Nephron (organoid): ENCODE data around the gene TMEM132A.

Experiments used
- H3K27ac Mint-ChIP-seq, 3 experiments: 2 replicates each; pipeline ENCODE4 v1.8.0; 2020; ENCODE audit warnings: mixed read lengths in 3 of 3, mild to moderate bottlenecking in 2 of 3, moderate library complexity in 1 of 3
- H3K27me3 Mint-ChIP-seq: 2 replicates; pipeline ENCODE4 v1.8.0; 2021; ENCODE audit warnings: low read depth, mild to moderate bottlenecking, moderate library complexity, mixed read lengths
- H3K36me3 Mint-ChIP-seq: 2 replicates; pipeline ENCODE4 v1.8.0; 2020; ENCODE audit warnings: low read depth, mixed read lengths
- H3K4me1 Mint-ChIP-seq: 2 replicates; pipeline ENCODE4 v1.8.0; 2020; ENCODE audit warnings: mixed read lengths
- H3K4me3 Mint-ChIP-seq, 3 experiments: 2 replicates each; pipeline ENCODE4 v1.8.0; 2020; ENCODE audit warnings: mild to moderate bottlenecking in 3 of 3, mixed read lengths in 3 of 3, moderate library complexity in 2 of 3
- H3K9me3 Mint-ChIP-seq: 2 replicates; pipeline ENCODE4 v1.8.0; 2020; ENCODE audit warnings: mixed read lengths
- TF ChIP-seq, protein P1 (sequence below), 3 experiments: fragments of 200-600 bp; sonication (generic); IDR thresholded peaks; one replicate each; pipeline ENCODE4 v1.5.0; 2021; ENCODE audit warnings: antibody characterized with exemption in 3 of 3; ENCODE audit not compliant: unreplicated experiment in 3 of 3

The TMEM132A gene

GRCh38 chr11:60947700-60948099 is 23.4 kb downstream of the TMEM132A start:
- Mint-ChIP-seq H3K4me3 (no peak overlapping the region), H3K27me3 (peaks cover 26% of the 10 kb centered on the region), H3K4me1 (peaks cover 66% of the 10 kb centered on the region), H3K27ac (peak overlapping the region; percentile 21 to 59 (median 49)), H3K9me3 (no peaks in the 10 kb centered on the region), H3K36me3 (peaks cover 6% of the 10 kb centered on the region)
- TF ChIP-seq, protein P1, sequence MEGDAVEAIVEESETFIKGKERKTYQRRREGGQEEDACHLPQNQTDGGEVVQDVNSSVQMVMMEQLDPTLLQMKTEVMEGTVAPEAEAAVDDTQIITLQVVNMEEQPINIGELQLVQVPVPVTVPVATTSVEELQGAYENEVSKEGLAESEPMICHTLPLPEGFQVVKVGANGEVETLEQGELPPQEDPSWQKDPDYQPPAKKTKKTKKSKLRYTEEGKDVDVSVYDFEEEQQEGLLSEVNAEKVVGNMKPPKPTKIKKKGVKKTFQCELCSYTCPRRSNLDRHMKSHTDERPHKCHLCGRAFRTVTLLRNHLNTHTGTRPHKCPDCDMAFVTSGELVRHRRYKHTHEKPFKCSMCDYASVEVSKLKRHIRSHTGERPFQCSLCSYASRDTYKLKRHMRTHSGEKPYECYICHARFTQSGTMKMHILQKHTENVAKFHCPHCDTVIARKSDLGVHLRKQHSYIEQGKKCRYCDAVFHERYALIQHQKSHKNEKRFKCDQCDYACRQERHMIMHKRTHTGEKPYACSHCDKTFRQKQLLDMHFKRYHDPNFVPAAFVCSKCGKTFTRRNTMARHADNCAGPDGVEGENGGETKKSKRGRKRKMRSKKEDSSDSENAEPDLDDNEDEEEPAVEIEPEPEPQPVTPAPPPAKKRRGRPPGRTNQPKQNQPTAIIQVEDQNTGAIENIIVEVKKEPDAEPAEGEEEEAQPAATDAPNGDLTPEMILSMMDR (IDR thresholded peaks at IDR 0.05; ENCODE audit: unreplicated experiment in 3 of 3), result no peak

GRCh38 chr11:60948250-60948649 is 24.0 kb downstream of the TMEM132A start:
- H3K9me3 Mint-ChIP-seq, result no peaks in the 10 kb centered on the region
- TF ChIP-seq, protein P1 (IDR thresholded peaks at IDR 0.05; ENCODE audit: unreplicated experiment in 3 of 3), result no peak
- peaks cover 64% of the 10 kb centered on the region for H3K4me1 Mint-ChIP-seq
- peak overlapping the region; percentile 39 to 77 (median 51) for H3K4me3 Mint-ChIP-seq
- H3K27me3 Mint-ChIP-seq, result peaks cover 26% of the 10 kb centered on the region
- H3K36me3 Mint-ChIP-seq, result peaks cover 6% of the 10 kb centered on the region
- H3K27ac Mint-ChIP-seq, result peak overlapping the region; percentile 21 to 59 (median 49)

- peaks cover 6% of the 10 kb centered on the region for H3K36me3 Mint-ChIP-seq
- peaks cover 50% of the 10 kb centered on the region for H3K4me1 Mint-ChIP-seq
- peak overlapping the region; percentile 66 to 84 (median 74) for H3K4me3 Mint-ChIP-seq
- TF ChIP-seq, protein P1 (IDR thresholded peaks at IDR 0.05; ENCODE audit: unreplicated experiment in 3 of 3), result no peak
- no peaks in the 10 kb centered on the region for H3K9me3 Mint-ChIP-seq
- peak overlapping the region; percentile 45 to 80 (median 75) for H3K27ac Mint-ChIP-seq
- H3K27me3 Mint-ChIP-seq, result peaks cover 32% of the 10 kb centered on the region
Observed at GRCh38 chr11:60950024-60950423, 25.8 kb downstream of the TMEM132A start.

DNA sequence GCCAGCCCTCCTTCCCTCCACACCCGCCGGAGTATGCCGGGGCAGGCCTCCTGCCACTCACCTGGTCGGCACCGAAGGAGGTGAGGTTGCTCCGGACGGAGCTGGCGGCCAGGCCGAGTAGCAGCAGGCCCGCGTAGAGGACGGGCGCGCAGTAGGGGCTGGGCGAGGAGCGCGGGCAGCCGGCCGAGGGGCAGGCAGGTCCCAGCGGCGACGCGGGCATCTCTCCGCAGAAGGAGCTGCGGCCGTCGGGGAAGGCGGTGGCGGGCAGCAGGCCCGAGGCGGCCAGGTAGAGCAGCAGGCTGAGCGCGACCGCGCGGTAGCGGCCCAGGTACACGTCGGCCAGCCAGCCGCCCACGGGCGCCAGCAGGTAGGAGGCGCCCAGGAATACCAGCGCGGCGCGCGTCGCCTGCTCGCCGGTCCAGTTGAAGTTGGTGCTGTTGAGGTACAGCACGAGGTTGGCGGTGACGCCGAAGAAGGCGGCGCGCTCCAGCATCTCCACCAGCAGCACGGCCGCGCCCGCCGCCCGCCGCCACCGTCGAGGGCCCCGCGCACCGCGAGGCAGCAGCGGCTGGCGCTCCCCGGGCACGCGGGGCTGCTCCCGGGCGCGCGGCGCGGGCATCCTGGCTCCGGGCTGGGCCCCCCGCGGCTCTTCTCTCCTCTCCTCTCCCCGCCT is 26.8 kb downstream of the TMEM132A start:
- peaks cover 3% of the 10 kb centered on the region for H3K36me3 Mint-ChIP-seq
- H3K27me3 Mint-ChIP-seq, result peaks cover 28% of the 10 kb centered on the region
- H3K9me3 Mint-ChIP-seq, result no peaks in the 10 kb centered on the region
- peaks cover 43% of the 10 kb centered on the region for H3K4me1 Mint-ChIP-seq
- H3K27ac Mint-ChIP-seq, result no peak overlapping the region
- TF ChIP-seq, protein P1 (IDR thresholded peaks at IDR 0.05; ENCODE audit: unreplicated experiment in 3 of 3), result no peak
- H3K4me3 Mint-ChIP-seq, result peak overlapping the region in 2 of 3 experiments; percentile 17 to 77

DNA sequence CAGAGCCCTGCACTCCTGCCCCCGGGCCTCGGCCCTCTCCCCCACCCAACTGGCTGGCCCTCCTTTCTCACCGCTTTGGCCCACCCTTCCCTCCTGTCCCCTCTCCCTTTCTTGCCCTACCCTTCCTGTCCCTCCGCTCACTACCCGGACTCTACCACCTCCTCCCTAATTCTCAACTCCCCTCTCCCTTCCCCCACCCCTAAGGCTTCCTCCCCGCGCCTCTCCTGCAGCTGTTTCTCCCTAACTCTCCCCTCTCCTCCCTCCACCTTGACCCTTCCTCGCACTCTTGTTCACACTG is 27.3 kb downstream of the TMEM132A start:
- H3K27ac Mint-ChIP-seq, result peak overlapping the region; percentile 41 to 92 (median 75)
- H3K36me3 Mint-ChIP-seq, result no peaks in the 10 kb centered on the region
- H3K27me3 Mint-ChIP-seq, result peaks cover 28% of the 10 kb centered on the region
- TF ChIP-seq, protein P1 (IDR thresholded peaks at IDR 0.05; ENCODE audit: unreplicated experiment in 3 of 3), result no peak
- peaks cover 38% of the 10 kb centered on the region for H3K4me1 Mint-ChIP-seq
- H3K4me3 Mint-ChIP-seq, result peak overlapping the region; percentile 61 to 79 (median 77)
- H3K9me3 Mint-ChIP-seq, result no peaks in the 10 kb centered on the region
